Measurements from ENCODE around the gene ALDH16A1.
"Not testable (repeated sequence)": the region's sequence is repeated elsewhere in the genome, so short reads cannot be mapped to it uniquely, and the experiment has no call there.

Gene ALDH16A1

GRCh38 chr19:49468746-49469447, 15.9 kb downstream of the ALDH16A1 start:
- no peak for DNase-seq

GRCh38 chr19:49469828-49470614, 17.0 kb downstream of the ALDH16A1 start:
- no peak for DNase-seq

- DNase-seq, result no peak
Measured at GRCh38 chr19:49470615-49470978, 17.6 kb downstream of the ALDH16A1 start.

- DNase-seq, result no peak
Measured at GRCh38 chr19:49472936-49473335, 19.9 kb downstream of the ALDH16A1 start.

- DNase-seq, result not testable (repeated sequence)
Measured at GRCh38 chr19:49473501-49473867, 20.5 kb downstream of the ALDH16A1 start.

GRCh38 chr19:49473868-49474541, 21.0 kb downstream of the ALDH16A1 start, which contains the start of gene FLT3LG:
FLT3LG (plus strand) TSS chr19:49474215; CDS start chr19:49474640, 425 bp downstream.
- peak; percentile 67 for DNase-seq

- no peak for DNase-seq
Measured at GRCh38 chr19:49474542-49474924, 21.5 kb downstream of the ALDH16A1 start.

GRCh38 chr19:49475191-49475917, 22.3 kb downstream of the ALDH16A1 start:
- DNase-seq, result no peak

GRCh38 chr19:49475995-49476880, 23.2 kb downstream of the ALDH16A1 start:
- peak; percentile 65 for DNase-seq

- no peak for DNase-seq
Measured at GRCh38 chr19:49479975-49480628, 27.1 kb downstream of the ALDH16A1 start.

- no peak for DNase-seq
Measured at GRCh38 chr19:49481020-49481683, 28.1 kb downstream of the ALDH16A1 start.

- no peak for DNase-seq
Measured at GRCh38 chr19:49486232-49486631, 33.2 kb downstream of the ALDH16A1 start.

- no peak for DNase-seq
Measured at GRCh38 chr19:49486710-49487276, 33.8 kb downstream of the ALDH16A1 start.

- DNase-seq, result peak; percentile 99
Measured at GRCh38 chr19:49487277-49488045, 34.4 kb downstream of the ALDH16A1 start, which contains the start of gene RPL13A. RPL13A (plus strand) TSS chr19:49487608; CDS start chr19:49487630, 22 bp downstream.

- DNase-seq, result no peak
Measured at GRCh38 chr19:49488046-49488862, 35.2 kb downstream of the ALDH16A1 start.

- DNase-seq, result no peak
Measured at GRCh38 chr19:49488863-49489537, 36.0 kb downstream of the ALDH16A1 start.

- DNase-seq, result no peak
Measured at GRCh38 chr19:49489601-49490167, 36.7 kb downstream of the ALDH16A1 start.
